ENCODE results near the gene TMEM121B. TPM values are rescaled to one million over a fixed set of nuclear protein-coding genes. Genes with fewer than 3 reads are reported as not detected.

The TMEM121B gene
- total and polyA plus RNA-seq, 2 experiments from 2014 or later: 2.0 to 7.2 TPM

DNA sequence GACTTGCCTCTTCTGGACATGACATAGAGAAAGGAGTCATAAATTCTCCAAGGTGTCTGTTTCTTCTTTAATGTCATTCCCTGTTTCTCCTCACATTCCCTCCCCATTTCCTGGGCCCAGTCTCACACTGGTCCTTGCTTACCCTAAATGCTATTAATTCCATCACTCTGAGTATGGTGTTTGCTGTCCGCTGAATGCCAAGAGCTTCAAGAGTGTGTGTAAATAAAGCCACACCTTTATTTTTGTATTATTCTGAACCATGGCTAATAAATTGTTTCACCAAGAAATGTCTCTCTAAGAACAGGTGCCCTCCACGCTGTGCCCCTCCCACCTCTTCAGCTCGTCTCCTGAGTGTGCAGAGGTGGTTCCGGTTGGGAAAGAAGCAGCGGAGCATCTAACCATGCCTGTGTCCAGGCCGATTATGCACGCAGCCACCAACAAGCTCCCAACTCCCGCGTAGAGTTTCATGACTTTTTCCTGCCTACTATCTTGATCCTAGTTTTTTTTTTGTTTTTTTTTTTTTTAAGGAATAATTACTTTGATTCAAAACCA is 8.6 kb downstream of the TMEM121B start:
- no peak for DNase-seq (ENCODE audit: low spot score)
- Mint-ChIP-seq H3K9me3 (no peaks in the 10 kb centered on the region), H3K27me3 (ENCODE audit: insufficient read depth, low read depth, poor library complexity) (peaks cover 5% of the 10 kb centered on the region), H3K4me1 (peaks cover 22% of the 10 kb centered on the region), H3K4me3 (no peak overlapping the region), H3K27ac (no peak overlapping the region), H3K36me3 (ENCODE audit: low read depth) (peaks cover 3% of the 10 kb centered on the region; the same call in 2 of the 3 replicates)
- H3K79me2 ChIP-seq (replicated peaks; ENCODE audit: insufficient read depth): no peaks in the 10 kb centered on the region
- no peak overlapping the region for H3K27ac ChIP-seq (ENCODE audit: low read depth)
- H4K20me1 ChIP-seq (replicated peaks; ENCODE audit: insufficient read depth): no peaks in the 10 kb centered on the region; the same call in 1 of the 2 replicates
- H3K4me1 ChIP-seq (ENCODE audit: insufficient read depth): peaks cover 8% of the 10 kb centered on the region; the same call in 1 of the 2 replicates
- H3K27me3 ChIP-seq (ENCODE audit: insufficient read depth): no peaks in the 10 kb centered on the region
- no peak overlapping the region for H2AFZ ChIP-seq
- H3K4me3 ChIP-seq: no peak overlapping the region
- no peaks in the 10 kb centered on the region for H3F3A ChIP-seq (replicated peaks; ENCODE audit: low read depth)
- no peak overlapping the region for H3K4me2 ChIP-seq
- no peaks in the 10 kb centered on the region for H3K9me2 ChIP-seq (ENCODE audit: insufficient read depth)
- ATAC-seq: no peak
- no peak for TF ChIP-seq POLR2AphosphoS5 (IDR thresholded peaks at IDR 0.05; ENCODE audit: low read depth)
- TF ChIP-seq, protein P1, sequence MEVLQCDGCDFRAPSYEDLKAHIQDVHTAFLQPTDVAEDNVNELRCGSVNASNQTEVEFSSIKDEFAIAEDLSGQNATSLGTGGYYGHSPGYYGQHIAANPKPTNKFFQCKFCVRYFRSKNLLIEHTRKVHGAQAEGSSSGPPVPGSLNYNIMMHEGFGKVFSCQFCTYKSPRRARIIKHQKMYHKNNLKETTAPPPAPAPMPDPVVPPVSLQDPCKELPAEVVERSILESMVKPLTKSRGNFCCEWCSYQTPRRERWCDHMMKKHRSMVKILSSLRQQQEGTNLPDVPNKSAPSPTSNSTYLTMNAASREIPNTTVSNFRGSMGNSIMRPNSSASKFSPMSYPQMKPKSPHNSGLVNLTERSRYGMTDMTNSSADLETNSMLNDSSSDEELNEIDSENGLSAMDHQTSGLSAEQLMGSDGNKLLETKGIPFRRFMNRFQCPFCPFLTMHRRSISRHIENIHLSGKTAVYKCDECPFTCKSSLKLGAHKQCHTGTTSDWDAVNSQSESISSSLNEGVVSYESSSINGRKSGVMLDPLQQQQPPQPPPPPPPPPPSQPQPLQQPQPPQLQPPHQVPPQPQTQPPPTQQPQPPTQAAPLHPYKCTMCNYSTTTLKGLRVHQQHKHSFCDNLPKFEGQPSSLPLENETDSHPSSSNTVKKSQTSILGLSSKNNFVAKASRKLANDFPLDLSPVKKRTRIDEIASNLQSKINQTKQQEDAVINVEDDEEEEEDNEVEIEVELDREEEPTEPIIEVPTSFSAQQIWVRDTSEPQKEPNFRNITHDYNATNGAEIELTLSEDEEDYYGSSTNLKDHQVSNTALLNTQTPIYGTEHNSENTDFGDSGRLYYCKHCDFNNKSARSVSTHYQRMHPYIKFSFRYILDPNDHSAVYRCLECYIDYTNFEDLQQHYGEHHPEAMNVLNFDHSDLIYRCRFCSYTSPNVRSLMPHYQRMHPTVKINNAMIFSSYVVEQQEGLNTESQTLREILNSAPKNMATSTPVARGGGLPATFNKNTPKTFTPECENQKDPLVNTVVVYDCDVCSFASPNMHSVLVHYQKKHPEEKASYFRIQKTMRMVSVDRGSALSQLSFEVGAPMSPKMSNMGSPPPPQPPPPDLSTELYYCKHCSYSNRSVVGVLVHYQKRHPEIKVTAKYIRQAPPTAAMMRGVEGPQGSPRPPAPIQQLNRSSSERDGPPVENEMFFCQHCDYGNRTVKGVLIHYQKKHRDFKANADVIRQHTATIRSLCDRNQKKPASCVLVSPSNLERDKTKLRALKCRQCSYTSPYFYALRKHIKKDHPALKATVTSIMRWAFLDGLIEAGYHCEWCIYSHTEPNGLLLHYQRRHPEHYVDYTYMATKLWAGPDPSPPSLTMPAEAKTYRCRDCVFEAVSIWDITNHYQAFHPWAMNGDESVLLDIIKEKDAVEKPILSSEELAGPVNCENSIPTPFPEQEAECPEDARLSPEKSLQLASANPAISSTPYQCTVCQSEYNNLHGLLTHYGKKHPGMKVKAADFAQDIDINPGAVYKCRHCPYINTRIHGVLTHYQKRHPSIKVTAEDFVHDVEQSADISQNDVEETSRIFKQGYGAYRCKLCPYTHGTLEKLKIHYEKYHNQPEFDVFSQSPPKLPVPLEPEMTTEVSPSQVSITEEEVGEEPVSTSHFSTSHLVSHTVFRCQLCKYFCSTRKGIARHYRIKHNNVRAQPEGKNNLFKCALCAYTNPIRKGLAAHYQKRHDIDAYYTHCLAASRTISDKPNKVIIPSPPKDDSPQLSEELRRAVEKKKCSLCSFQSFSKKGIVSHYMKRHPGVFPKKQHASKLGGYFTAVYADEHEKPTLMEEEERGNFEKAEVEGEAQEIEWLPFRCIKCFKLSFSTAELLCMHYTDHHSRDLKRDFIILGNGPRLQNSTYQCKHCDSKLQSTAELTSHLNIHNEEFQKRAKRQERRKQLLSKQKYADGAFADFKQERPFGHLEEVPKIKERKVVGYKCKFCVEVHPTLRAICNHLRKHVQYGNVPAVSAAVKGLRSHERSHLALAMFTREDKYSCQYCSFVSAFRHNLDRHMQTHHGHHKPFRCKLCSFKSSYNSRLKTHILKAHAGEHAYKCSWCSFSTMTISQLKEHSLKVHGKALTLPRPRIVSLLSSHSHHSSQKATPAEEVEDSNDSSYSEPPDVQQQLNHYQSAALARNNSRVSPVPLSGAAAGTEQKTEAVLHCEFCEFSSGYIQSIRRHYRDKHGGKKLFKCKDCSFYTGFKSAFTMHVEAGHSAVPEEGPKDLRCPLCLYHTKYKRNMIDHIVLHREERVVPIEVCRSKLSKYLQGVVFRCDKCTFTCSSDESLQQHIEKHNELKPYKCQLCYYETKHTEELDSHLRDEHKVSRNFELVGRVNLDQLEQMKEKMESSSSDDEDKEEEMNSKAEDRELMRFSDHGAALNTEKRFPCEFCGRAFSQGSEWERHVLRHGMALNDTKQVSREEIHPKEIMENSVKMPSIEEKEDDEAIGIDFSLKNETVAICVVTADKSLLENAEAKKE (CRISPR knock-in tag; IDR thresholded peaks at IDR 0.05): no peak
- no peak for TF ChIP-seq ETS1 (IDR thresholded peaks at IDR 0.05)
- TF ChIP-seq STAT1 (IDR thresholded peaks at IDR 0.05; ENCODE audit: unreplicated experiment): no peak
- TF ChIP-seq, protein P2, sequence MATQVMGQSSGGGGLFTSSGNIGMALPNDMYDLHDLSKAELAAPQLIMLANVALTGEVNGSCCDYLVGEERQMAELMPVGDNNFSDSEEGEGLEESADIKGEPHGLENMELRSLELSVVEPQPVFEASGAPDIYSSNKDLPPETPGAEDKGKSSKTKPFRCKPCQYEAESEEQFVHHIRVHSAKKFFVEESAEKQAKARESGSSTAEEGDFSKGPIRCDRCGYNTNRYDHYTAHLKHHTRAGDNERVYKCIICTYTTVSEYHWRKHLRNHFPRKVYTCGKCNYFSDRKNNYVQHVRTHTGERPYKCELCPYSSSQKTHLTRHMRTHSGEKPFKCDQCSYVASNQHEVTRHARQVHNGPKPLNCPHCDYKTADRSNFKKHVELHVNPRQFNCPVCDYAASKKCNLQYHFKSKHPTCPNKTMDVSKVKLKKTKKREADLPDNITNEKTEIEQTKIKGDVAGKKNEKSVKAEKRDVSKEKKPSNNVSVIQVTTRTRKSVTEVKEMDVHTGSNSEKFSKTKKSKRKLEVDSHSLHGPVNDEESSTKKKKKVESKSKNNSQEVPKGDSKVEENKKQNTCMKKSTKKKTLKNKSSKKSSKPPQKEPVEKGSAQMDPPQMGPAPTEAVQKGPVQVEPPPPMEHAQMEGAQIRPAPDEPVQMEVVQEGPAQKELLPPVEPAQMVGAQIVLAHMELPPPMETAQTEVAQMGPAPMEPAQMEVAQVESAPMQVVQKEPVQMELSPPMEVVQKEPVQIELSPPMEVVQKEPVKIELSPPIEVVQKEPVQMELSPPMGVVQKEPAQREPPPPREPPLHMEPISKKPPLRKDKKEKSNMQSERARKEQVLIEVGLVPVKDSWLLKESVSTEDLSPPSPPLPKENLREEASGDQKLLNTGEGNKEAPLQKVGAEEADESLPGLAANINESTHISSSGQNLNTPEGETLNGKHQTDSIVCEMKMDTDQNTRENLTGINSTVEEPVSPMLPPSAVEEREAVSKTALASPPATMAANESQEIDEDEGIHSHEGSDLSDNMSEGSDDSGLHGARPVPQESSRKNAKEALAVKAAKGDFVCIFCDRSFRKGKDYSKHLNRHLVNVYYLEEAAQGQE (IDR thresholded peaks at IDR 0.05; ENCODE audit: unreplicated experiment): no peak
- no peak for TF ChIP-seq JUNB (IDR thresholded peaks at IDR 0.05; ENCODE audit: unreplicated experiment)
- no peak for TF ChIP-seq ZNF331 (CRISPR knock-in tag; IDR thresholded peaks at IDR 0.05; ENCODE audit: low read depth)
- TF ChIP-seq NANOG (IDR thresholded peaks at IDR 0.05; ENCODE audit: borderline replicate concordance): no peak
- TF ChIP-seq, protein P3, sequence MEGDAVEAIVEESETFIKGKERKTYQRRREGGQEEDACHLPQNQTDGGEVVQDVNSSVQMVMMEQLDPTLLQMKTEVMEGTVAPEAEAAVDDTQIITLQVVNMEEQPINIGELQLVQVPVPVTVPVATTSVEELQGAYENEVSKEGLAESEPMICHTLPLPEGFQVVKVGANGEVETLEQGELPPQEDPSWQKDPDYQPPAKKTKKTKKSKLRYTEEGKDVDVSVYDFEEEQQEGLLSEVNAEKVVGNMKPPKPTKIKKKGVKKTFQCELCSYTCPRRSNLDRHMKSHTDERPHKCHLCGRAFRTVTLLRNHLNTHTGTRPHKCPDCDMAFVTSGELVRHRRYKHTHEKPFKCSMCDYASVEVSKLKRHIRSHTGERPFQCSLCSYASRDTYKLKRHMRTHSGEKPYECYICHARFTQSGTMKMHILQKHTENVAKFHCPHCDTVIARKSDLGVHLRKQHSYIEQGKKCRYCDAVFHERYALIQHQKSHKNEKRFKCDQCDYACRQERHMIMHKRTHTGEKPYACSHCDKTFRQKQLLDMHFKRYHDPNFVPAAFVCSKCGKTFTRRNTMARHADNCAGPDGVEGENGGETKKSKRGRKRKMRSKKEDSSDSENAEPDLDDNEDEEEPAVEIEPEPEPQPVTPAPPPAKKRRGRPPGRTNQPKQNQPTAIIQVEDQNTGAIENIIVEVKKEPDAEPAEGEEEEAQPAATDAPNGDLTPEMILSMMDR (conservative IDR thresholded peaks at IDR 0.05; ENCODE audit: low read depth in 2 of 2): no peak
- TF ChIP-seq CREB1 (CRISPR knock-in tag; IDR thresholded peaks at IDR 0.05; ENCODE audit: low read depth): no peak
- no peak for TF ChIP-seq EZH2phosphoT487 (IDR thresholded peaks at IDR 0.05; ENCODE audit: unreplicated experiment)
- TF ChIP-seq EZH2 (IDR thresholded peaks at IDR 0.05; ENCODE audit: low read depth, unreplicated experiment): no peak
- TF ChIP-seq ZNF114 (CRISPR knock-in tag; IDR thresholded peaks at IDR 0.05): no peak
- no peaks in the 10 kb centered on the region for H3K36me3 ChIP-seq (ENCODE audit: insufficient read depth)

Data from GM23338 (cell line).